ENCODE results near the gene LPIN3.

Gene LPIN3

DNA sequence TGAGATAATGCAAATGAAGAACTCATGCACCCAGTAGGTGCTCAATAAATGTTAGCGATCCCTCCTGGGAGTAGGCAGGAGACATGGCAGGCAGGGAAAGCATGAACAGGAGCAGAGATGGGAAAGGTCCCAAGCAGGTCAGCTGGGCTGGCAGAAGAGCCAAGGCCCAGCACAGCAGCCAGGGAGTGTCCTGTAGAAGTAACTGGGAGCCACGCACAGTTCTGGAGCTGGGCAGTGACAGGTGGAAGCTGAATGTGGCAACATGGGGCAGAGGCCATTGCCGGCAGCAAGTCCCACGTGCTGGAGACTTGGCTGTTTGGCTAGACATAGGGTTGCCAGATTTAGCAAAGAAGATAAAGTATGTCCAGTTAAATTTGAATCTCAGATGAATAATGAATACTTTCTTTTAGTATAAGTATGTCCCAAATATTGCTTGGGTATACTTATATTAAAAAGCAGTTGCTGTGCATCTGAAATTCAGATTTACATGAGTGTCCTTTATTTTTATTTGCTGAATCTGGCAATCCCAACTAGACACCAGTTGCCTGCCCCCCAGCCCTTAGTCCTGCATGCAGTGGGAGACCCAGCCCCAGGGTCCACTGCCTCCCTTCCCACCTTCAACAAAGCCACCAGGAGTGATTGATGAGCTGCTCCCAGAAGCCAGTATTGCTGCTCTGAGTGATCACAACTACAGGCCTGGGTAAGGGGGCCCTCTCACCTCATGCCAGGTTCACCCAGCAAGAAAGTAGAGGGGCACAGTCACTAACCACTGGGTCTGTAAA, 3.7 kb upstream of the LPIN3 start:
- no peak for DNase-seq (ENCODE audit: low read depth, low spot score)
- POLR2A ChIA-PET: no interaction called here
- H3K4me3 ChIP-seq (ENCODE audit: low read depth, low read length): no peak overlapping the region
- TF ChIP-seq, protein P1, sequence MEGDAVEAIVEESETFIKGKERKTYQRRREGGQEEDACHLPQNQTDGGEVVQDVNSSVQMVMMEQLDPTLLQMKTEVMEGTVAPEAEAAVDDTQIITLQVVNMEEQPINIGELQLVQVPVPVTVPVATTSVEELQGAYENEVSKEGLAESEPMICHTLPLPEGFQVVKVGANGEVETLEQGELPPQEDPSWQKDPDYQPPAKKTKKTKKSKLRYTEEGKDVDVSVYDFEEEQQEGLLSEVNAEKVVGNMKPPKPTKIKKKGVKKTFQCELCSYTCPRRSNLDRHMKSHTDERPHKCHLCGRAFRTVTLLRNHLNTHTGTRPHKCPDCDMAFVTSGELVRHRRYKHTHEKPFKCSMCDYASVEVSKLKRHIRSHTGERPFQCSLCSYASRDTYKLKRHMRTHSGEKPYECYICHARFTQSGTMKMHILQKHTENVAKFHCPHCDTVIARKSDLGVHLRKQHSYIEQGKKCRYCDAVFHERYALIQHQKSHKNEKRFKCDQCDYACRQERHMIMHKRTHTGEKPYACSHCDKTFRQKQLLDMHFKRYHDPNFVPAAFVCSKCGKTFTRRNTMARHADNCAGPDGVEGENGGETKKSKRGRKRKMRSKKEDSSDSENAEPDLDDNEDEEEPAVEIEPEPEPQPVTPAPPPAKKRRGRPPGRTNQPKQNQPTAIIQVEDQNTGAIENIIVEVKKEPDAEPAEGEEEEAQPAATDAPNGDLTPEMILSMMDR (IDR thresholded peaks at IDR 0.05; ENCODE audit: insufficient read depth, low read length, missing control alignments): no peak
- CTCF ChIA-PET: interaction anchor here (0.9 to 18.2 kb wide), 6 partner anchors 28 to 203 kb away, joined by 3 to 404 read pairs (median 5); no protein-coding TSS in a partner anchor

DNA sequence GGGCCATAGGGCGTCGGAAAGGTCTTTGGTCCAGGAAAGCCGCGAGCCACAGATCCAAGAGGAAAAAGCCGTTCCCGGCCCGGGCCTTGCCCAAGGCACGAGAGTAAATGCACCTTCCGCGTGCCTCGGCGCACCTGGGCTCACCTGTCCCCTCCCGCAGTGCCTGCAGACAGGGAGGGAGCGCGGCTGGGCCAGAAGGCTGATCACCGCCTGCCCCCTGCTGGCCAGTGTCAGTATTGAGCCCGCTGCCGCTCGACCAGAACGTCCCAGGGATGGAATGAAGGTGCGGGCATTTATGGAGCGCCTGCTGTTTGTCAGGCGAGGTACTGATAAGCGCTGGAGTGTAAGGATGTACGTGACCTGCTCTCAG, 679 bp upstream of the LPIN3 start:
- peak overlapping the region; percentile 63 for H3K4me3 ChIP-seq (ENCODE audit: low read depth, low read length)
- CTCF ChIA-PET: interaction anchor here (0.6 to 18.2 kb wide), 77 partner anchors 8 to 372 kb away, joined by 3 to 404 read pairs (median 5); partner anchors contain the start of gene PLCG1
- POLR2A ChIA-PET: interaction anchor here (0.7 to 1.7 kb wide), 3 partner anchors 10 to 107 kb away, joined by 4 to 7 read pairs (median 5); no protein-coding TSS in a partner anchor
- TF ChIP-seq, protein P1 (IDR thresholded peaks at IDR 0.05; ENCODE audit: insufficient read depth, low read length, missing control alignments): peak; percentile 96
- DNase-seq (ENCODE audit: low read depth, low spot score): no peak

DNA sequence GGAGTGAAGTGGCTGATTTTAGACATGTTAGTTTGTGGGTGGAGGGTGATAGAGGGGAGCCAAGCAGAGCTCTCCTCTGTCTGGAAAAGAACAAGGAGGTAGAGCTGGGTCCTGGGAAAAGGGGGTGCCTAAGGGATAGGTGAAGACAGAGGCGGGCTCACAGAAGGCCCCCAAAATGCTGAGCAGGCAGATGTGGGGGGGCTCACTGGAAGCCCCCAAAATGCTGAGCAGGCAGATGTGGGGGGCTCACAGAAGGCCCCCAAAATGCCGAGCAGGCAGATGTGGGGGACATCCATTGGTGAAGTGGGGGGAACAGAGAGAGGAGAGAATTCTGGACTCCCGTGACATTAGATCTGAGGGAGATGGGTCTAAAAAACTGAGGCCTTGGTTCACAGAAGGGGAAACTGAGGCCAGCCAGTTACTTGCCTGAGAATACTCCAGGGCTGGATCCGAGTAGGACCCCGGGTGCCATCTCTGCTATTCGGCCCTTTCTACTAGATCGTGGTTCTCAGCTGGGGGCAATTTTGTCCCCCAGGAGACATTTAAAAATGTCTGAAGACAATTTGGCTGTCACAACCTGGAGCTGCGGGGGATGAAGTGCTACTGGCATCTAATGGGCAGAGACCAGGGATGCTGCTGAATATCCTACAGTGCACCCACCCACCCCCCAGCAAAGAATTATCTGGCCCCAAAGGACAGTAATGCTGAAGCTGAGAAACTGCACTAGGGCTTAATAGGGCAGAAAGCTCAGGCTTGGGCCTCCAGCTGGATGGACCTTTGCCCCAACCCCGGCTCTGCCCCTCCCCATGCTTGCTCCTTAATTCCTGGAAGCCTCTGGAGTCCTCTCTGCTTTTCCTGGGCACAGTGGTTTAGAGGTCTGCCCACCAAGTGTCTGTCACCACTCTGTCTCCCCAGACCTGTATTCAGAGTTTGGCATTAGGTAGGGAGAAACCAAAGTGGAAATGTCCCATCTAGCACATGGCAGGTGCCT, 2.1 kb downstream of the LPIN3 start:
- H3K4me3 ChIP-seq (ENCODE audit: low read depth, low read length): no peak overlapping the region
- CTCF ChIA-PET: interaction anchor here (0.9 to 18.2 kb wide), 3 partner anchors 8 to 170 kb away, joined by 3 to 404 read pairs (median 12); no protein-coding TSS in a partner anchor
- POLR2A ChIA-PET: interaction anchor here (2.6 kb wide), 1 partner anchor 13 kb away, joined by 8 read pairs; no protein-coding TSS in a partner anchor
- TF ChIP-seq, protein P1 (IDR thresholded peaks at IDR 0.05; ENCODE audit: insufficient read depth, low read length, missing control alignments): no peak
- DNase-seq (ENCODE audit: low read depth, low spot score): no peak

DNA sequence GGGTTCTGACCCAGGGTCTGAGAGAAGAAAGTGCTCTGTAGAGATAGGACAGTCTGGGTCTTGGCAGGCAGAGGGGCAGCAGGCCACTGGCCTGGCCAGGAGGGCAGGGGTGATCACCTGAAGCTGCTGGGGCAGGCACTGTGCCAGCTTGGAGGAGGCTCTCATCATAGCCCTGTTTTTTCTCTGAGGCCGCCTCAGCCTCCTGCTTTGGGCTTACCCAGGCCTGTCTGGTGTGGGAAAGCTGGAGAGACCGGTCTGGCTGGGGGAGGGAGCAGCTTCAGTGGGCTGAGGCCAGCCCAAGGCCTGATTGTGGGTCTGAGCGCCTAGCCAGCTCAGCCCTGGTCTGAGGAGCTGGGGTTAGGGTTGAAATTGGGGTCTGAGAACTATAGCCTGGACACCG, 3.9 kb downstream of the LPIN3 start:
- no peak overlapping the region for H3K4me3 ChIP-seq (ENCODE audit: low read depth, low read length)
- POLR2A ChIA-PET: no interaction called here
- TF ChIP-seq, protein P1 (IDR thresholded peaks at IDR 0.05; ENCODE audit: insufficient read depth, low read length, missing control alignments): no peak
- DNase-seq (ENCODE audit: low read depth, low spot score): no peak
- CTCF ChIA-PET: interaction anchor here (0.9 to 18.2 kb wide), 4 partner anchors 13 to 210 kb away, joined by 3 to 404 read pairs (median 4); no protein-coding TSS in a partner anchor

DNA sequence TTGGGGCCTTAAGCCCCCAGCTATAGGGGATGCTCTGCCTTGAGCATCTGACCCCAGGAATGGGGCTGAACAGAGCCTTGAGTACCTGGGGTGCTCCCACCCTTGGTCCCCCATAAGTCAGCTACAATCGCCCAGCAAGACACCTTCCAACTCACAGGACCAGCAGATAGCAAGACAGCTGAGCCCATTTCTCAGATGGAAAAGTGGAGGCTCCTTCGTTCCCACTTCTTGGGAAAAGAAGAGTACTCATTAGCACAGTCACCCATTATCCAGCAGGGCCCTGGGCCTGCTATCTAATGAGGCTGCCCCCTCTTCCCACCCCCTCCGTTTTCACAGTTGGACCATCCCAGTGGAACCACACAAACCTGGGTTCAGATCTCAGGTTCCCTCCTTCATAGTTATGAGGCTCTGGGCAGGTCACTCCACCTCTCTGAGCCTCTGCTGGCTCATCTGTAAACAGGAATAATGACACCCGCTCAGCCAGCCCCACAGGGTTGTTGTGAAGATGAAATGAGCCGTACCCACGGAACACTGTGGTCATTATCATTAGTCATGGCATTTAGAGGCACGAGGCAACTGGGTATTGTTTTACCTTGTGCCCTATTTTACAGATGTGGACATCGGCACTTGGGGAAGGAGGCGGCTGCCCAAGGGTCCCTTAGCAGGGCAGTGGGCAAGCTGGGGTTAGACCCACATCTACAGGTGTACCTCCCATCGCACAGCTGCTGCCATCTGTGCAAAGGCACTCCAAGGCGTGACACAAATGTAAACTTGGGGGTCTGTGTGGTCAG, 4.5 kb downstream of the LPIN3 start:
- POLR2A ChIA-PET: no interaction called here
- no peak overlapping the region for H3K4me3 ChIP-seq (ENCODE audit: low read depth, low read length)
- DNase-seq (ENCODE audit: low read depth, low spot score): no peak
- CTCF ChIA-PET: interaction anchor here (0.8 to 18.2 kb wide), 4 partner anchors 13 to 381 kb away, joined by 3 to 404 read pairs (median 4); no protein-coding TSS in a partner anchor
- TF ChIP-seq, protein P1 (IDR thresholded peaks at IDR 0.05; ENCODE audit: insufficient read depth, low read length, missing control alignments): no peak

All from AG04449 (cell line).